ENCODE results near the gene ACTA2. TPM values are rescaled to one million over a fixed set of nuclear protein-coding genes. Genes with fewer than 3 reads are reported as not detected.
A peak's percentile ranks its signal among the peaks of the same experiment; 100 is the strongest.

Gene ACTA2
- total and polyA plus RNA-seq, 9 donors: 154 to 5,219 (median 777) TPM

- peak overlapping the region; percentile 99 to 100 for H3K27ac ChIP-seq
- no peaks in the 10 kb centered on the region for H3K27me3 ChIP-seq
- H3K4me1 ChIP-seq (ENCODE audit: insufficient read depth): peaks cover 6% of the 10 kb centered on the region
- H3K9me3 ChIP-seq: no peaks in the 10 kb centered on the region
- TF ChIP-seq CTCF (IDR thresholded peaks at IDR 0.05): no peak
- no peak for TF ChIP-seq POLR2A (IDR thresholded peaks at IDR 0.05)
- TF ChIP-seq EP300 (IDR thresholded peaks at IDR 0.05): no peak
- DNase-seq: no peak
- no peaks in the 10 kb centered on the region for H3K36me3 ChIP-seq
- WGBS, 3 donors: 1 to 2% (median 2%) methylated on average over 6 of the region's 6 CpGs
- intact Hi-C loops (cut with DNase I): loop anchor here in 2 of 4 donors (2.0 to 5.0 kb wide), 2 partner anchors 55 to 57 kb away; no protein-coding TSS in a partner anchor
- peak overlapping the region; percentile 88 for H3K4me3 ChIP-seq
These were observed 39.3 kb upstream of the ACTA2 start for GRCh38 chr10:88991899-88992320.

- intact Hi-C loops (cut with DNase I): loop anchor here in 2 of 4 donors (2.0 to 5.0 kb wide), 2 partner anchors 54 to 57 kb away; no protein-coding TSS in a partner anchor
- peak overlapping the region; percentile 88 for H3K4me3 ChIP-seq
- TF ChIP-seq CTCF (IDR thresholded peaks at IDR 0.05) (peak in 1 of 3 donors; percentile 39), EP300 (IDR thresholded peaks at IDR 0.05) (no peak), POLR2A (IDR thresholded peaks at IDR 0.05) (peak; percentile 67)
- WGBS, 3 donors: 0 to 1% (median 1%) methylated on average over 37 to 38 of the region's 38 CpGs
- peaks cover 5% of the 10 kb centered on the region for H3K4me1 ChIP-seq (ENCODE audit: insufficient read depth)
- H3K9me3 ChIP-seq: no peaks in the 10 kb centered on the region
- no peaks in the 10 kb centered on the region for H3K36me3 ChIP-seq
- H3K27me3 ChIP-seq: no peaks in the 10 kb centered on the region
- peak; percentile 79 to 89 (median 86) for DNase-seq
- H3K27ac ChIP-seq: peak overlapping the region; percentile 99 to 100
These were observed 38.8 kb upstream of the ACTA2 start for GRCh38 chr10:88991161-88991898.

GRCh38 chr10:88990384-88991160 lies 38.0 kb upstream of the ACTA2 start, which contains the start of gene FAS:
TSS of gene FAS (plus strand) at chr10:88990798. CDS start at chr10:88990877, 79 bp downstream.
- Histone ChIP-seq H3K36me3 (no peaks in the 10 kb centered on the region), H3K4me3 (peak within 1 kb of the TSS; percentile 88), H3K27me3 (no peaks in the 10 kb centered on the region), H3K27ac (peak within 1 kb of the TSS; percentile 99 to 100), H3K4me1 (ENCODE audit: insufficient read depth) (peaks cover 7% of the 10 kb centered on the region), H3K9me3 (no peaks in the 10 kb centered on the region)
- intact Hi-C loops (cut with DNase I): loop anchor here in 2 of 4 donors (2.0 to 5.0 kb wide), 2 partner anchors 53 to 56 kb away; no protein-coding TSS in a partner anchor
- TF ChIP-seq CTCF (IDR thresholded peaks at IDR 0.05): peak in 1 of 3 donors; percentile 1
- TF ChIP-seq POLR2A (IDR thresholded peaks at IDR 0.05): no peak
- no peak for TF ChIP-seq EP300 (IDR thresholded peaks at IDR 0.05)
- DNase-seq: peak; percentile 67 to 80 (median 77)
- WGBS, 3 donors: 0 to 1% (median 0%) methylated on average over 43 to 51 of the region's 51 CpGs

- peak; percentile 72 for TF ChIP-seq POLR2A (IDR thresholded peaks at IDR 0.05)
- peak; percentile 23 for TF ChIP-seq EP300 (IDR thresholded peaks at IDR 0.05)
- peak in 2 of 3 donors; percentile 9 to 13 for TF ChIP-seq CTCF (IDR thresholded peaks at IDR 0.05)
- peak overlapping the region; percentile 99 to 100 for H3K27ac ChIP-seq
- peaks cover 6% of the 10 kb centered on the region for H3K4me1 ChIP-seq (ENCODE audit: insufficient read depth)
- H3K27me3 ChIP-seq: no peaks in the 10 kb centered on the region
- peak in 2 of 5 donors; percentile 65 to 81 for DNase-seq
- peak overlapping the region; percentile 88 for H3K4me3 ChIP-seq
- H3K36me3 ChIP-seq: no peaks in the 10 kb centered on the region
- WGBS, 3 donors: 0 to 2% (median 1%) methylated on average over 8 of the region's 8 CpGs
- H3K9me3 ChIP-seq: no peaks in the 10 kb centered on the region
- intact Hi-C loops (cut with DNase I): loop anchor here in 3 of 4 donors (2.0 to 5.0 kb wide), 2 partner anchors 53 to 55 kb away; no protein-coding TSS in a partner anchor
These were observed 37.3 kb upstream of the ACTA2 start for GRCh38 chr10:88989824-88990383.
